Measurements from ENCODE around the gene CISD2.

The CISD2 gene

GRCh38 chr4:102827674-102828496 lies 40.9 kb upstream of the CISD2 start:
- peak; percentile 78; the same call in 1 of the 2 replicates for TF ChIP-seq POLR2AphosphoS5 (IDR thresholded peaks at IDR 0.05; ENCODE audit: low read depth, low read length)
- no peak; the same call in 1 of the 2 replicates for TF ChIP-seq TAF1 (IDR thresholded peaks at IDR 0.05; ENCODE audit: borderline replicate concordance, insufficient read depth, low read length)
- peak; percentile 49 for TF ChIP-seq FOXP2 (optimal IDR thresholded peaks at IDR 0.05; ENCODE audit: borderline replicate concordance, extremely low read depth, extremely low read length, insufficient read depth)
- TF ChIP-seq SIN3A (IDR thresholded peaks at IDR 0.05; ENCODE audit: borderline replicate concordance, insufficient read depth, low read length) = peak; percentile 66; the same call in 1 of the 2 replicates
- TF ChIP-seq, protein P1, sequence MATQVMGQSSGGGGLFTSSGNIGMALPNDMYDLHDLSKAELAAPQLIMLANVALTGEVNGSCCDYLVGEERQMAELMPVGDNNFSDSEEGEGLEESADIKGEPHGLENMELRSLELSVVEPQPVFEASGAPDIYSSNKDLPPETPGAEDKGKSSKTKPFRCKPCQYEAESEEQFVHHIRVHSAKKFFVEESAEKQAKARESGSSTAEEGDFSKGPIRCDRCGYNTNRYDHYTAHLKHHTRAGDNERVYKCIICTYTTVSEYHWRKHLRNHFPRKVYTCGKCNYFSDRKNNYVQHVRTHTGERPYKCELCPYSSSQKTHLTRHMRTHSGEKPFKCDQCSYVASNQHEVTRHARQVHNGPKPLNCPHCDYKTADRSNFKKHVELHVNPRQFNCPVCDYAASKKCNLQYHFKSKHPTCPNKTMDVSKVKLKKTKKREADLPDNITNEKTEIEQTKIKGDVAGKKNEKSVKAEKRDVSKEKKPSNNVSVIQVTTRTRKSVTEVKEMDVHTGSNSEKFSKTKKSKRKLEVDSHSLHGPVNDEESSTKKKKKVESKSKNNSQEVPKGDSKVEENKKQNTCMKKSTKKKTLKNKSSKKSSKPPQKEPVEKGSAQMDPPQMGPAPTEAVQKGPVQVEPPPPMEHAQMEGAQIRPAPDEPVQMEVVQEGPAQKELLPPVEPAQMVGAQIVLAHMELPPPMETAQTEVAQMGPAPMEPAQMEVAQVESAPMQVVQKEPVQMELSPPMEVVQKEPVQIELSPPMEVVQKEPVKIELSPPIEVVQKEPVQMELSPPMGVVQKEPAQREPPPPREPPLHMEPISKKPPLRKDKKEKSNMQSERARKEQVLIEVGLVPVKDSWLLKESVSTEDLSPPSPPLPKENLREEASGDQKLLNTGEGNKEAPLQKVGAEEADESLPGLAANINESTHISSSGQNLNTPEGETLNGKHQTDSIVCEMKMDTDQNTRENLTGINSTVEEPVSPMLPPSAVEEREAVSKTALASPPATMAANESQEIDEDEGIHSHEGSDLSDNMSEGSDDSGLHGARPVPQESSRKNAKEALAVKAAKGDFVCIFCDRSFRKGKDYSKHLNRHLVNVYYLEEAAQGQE (IDR thresholded peaks at IDR 0.05; ENCODE audit: insufficient read depth in 1 of 2, low read depth in 2 of 2, low read length in 2 of 2) = peak in 1 of 2 experiments; percentile 23; a peak in 1 of 4 replicates

- TF ChIP-seq SIN3A (IDR thresholded peaks at IDR 0.05; ENCODE audit: borderline replicate concordance, insufficient read depth, low read length) (no peak), TAF1 (IDR thresholded peaks at IDR 0.05; ENCODE audit: borderline replicate concordance, insufficient read depth, low read length) (no peak; the same call in 1 of the 2 replicates), FOXP2 (optimal IDR thresholded peaks at IDR 0.05; ENCODE audit: borderline replicate concordance, extremely low read depth, extremely low read length, insufficient read depth) (no peak), POLR2AphosphoS5 (IDR thresholded peaks at IDR 0.05; ENCODE audit: low read depth, low read length) (no peak)
- TF ChIP-seq, protein P1 (IDR thresholded peaks at IDR 0.05; ENCODE audit: insufficient read depth in 1 of 2, low read depth in 2 of 2, low read length in 2 of 2) = no peak
Observed at GRCh38 chr4:102828497-102828808, 40.3 kb upstream of the CISD2 start.

DNA sequence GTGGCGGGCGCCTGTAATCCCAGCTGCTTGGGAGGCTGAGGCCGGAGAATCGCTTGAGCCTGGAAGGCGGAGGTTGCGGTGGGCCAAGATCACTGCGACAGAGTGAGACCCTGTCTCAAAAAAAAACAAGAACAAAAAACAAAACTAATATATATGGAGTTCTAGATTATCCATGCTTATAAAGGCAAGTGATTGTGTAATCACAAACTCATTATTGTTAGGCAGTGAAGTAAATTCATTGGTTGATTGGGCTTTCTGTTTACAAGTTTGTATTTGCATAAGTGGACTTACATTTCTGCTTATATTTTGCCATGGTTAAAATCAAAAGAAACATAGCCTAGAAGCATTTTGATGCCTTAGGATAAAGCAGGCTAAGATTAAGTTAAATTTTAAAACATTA lies 39.0 kb upstream of the CISD2 start:
- TF ChIP-seq FOXP2 (optimal IDR thresholded peaks at IDR 0.05; ENCODE audit: borderline replicate concordance, extremely low read depth, extremely low read length, insufficient read depth) (no peak), POLR2AphosphoS5 (IDR thresholded peaks at IDR 0.05; ENCODE audit: low read depth, low read length) (no peak), SIN3A (IDR thresholded peaks at IDR 0.05; ENCODE audit: borderline replicate concordance, insufficient read depth, low read length) (no peak), TAF1 (IDR thresholded peaks at IDR 0.05; ENCODE audit: borderline replicate concordance, insufficient read depth, low read length) (no peak)
- TF ChIP-seq, protein P1 (IDR thresholded peaks at IDR 0.05; ENCODE audit: insufficient read depth in 1 of 2, low read depth in 2 of 2, low read length in 2 of 2) = no peak

- no peak for TF ChIP-seq TAF1 (IDR thresholded peaks at IDR 0.05; ENCODE audit: borderline replicate concordance, insufficient read depth, low read length)
- TF ChIP-seq, protein P1 (IDR thresholded peaks at IDR 0.05; ENCODE audit: insufficient read depth in 1 of 2, low read depth in 2 of 2, low read length in 2 of 2) = no peak
- no peak for TF ChIP-seq FOXP2 (optimal IDR thresholded peaks at IDR 0.05; ENCODE audit: borderline replicate concordance, extremely low read depth, extremely low read length, insufficient read depth)
- TF ChIP-seq POLR2AphosphoS5 (IDR thresholded peaks at IDR 0.05; ENCODE audit: low read depth, low read length) = no peak
- TF ChIP-seq SIN3A (IDR thresholded peaks at IDR 0.05; ENCODE audit: borderline replicate concordance, insufficient read depth, low read length) = no peak
Observed at GRCh38 chr4:102832105-102832504, 36.7 kb upstream of the CISD2 start.

All from PFSK-1 (cell line).